Measurements from ENCODE around the gene CHAC2. TPM values are rescaled to one million over a fixed set of nuclear protein-coding genes. Genes with fewer than 3 reads are reported as not detected.

Gene CHAC2
- total RNA-seq, 1 experiment from 2014 or later = 9.6 TPM

DNA sequence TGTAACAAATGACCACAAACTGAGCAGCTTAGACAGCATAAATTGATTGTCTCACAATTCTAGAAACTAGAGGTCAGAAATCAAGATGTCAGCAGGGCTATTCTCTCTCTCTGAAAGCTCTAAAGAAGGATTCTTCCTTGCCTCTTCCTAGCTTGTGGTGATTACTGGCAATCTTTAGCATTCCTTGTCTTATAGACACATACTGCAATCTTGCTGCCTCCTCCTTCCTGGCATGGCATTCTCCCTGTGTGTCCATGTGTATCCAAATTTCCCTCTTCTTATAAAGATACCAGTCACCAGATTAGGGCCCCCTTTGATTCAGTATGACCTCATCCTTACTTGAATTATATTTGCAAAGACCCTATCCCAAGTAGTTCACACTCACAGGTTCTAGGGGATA is 16.8 kb downstream of the CHAC2 start (continued):
- TF ChIP-seq, protein P1, sequence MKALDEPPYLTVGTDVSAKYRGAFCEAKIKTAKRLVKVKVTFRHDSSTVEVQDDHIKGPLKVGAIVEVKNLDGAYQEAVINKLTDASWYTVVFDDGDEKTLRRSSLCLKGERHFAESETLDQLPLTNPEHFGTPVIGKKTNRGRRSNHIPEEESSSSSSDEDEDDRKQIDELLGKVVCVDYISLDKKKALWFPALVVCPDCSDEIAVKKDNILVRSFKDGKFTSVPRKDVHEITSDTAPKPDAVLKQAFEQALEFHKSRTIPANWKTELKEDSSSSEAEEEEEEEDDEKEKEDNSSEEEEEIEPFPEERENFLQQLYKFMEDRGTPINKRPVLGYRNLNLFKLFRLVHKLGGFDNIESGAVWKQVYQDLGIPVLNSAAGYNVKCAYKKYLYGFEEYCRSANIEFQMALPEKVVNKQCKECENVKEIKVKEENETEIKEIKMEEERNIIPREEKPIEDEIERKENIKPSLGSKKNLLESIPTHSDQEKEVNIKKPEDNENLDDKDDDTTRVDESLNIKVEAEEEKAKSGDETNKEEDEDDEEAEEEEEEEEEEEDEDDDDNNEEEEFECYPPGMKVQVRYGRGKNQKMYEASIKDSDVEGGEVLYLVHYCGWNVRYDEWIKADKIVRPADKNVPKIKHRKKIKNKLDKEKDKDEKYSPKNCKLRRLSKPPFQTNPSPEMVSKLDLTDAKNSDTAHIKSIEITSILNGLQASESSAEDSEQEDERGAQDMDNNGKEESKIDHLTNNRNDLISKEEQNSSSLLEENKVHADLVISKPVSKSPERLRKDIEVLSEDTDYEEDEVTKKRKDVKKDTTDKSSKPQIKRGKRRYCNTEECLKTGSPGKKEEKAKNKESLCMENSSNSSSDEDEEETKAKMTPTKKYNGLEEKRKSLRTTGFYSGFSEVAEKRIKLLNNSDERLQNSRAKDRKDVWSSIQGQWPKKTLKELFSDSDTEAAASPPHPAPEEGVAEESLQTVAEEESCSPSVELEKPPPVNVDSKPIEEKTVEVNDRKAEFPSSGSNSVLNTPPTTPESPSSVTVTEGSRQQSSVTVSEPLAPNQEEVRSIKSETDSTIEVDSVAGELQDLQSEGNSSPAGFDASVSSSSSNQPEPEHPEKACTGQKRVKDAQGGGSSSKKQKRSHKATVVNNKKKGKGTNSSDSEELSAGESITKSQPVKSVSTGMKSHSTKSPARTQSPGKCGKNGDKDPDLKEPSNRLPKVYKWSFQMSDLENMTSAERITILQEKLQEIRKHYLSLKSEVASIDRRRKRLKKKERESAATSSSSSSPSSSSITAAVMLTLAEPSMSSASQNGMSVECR (CRISPR knock-in tag; IDR thresholded peaks at IDR 0.05; ENCODE audit: borderline replicate concordance) = no peak
- TF ChIP-seq NR3C1 (CRISPR knock-in tag; conservative IDR thresholded peaks at IDR 0.05; ENCODE audit: low read depth) (no peak), EMX1 (CRISPR knock-in tag; IDR thresholded peaks at IDR 0.05) (no peak), SMAD3 (CRISPR knock-in tag; IDR thresholded peaks at IDR 0.05; ENCODE audit: borderline replicate concordance) (no peak), NR2C2 (CRISPR knock-in tag; IDR thresholded peaks at IDR 0.05) (no peak), FOXJ3 (CRISPR knock-in tag; IDR thresholded peaks at IDR 0.05; ENCODE audit: borderline replicate concordance) (no peak), NFATC4 (CRISPR knock-in tag; IDR thresholded peaks at IDR 0.05) (no peak), TEAD1 (CRISPR knock-in tag; IDR thresholded peaks at IDR 0.05) (no peak)
- TF ChIP-seq, protein P2, sequence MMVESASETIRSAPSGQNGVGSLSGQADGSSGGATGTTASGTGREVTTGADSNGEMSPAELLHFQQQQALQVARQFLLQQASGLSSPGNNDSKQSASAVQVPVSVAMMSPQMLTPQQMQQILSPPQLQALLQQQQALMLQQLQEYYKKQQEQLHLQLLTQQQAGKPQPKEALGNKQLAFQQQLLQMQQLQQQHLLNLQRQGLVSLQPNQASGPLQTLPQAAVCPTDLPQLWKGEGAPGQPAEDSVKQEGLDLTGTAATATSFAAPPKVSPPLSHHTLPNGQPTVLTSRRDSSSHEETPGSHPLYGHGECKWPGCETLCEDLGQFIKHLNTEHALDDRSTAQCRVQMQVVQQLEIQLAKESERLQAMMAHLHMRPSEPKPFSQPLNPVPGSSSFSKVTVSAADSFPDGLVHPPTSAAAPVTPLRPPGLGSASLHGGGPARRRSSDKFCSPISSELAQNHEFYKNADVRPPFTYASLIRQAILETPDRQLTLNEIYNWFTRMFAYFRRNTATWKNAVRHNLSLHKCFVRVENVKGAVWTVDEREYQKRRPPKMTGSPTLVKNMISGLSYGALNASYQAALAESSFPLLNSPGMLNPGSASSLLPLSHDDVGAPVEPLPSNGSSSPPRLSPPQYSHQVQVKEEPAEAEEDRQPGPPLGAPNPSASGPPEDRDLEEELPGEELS (CRISPR knock-in tag; IDR thresholded peaks at IDR 0.05) = no peak
- TF ChIP-seq, protein P3, sequence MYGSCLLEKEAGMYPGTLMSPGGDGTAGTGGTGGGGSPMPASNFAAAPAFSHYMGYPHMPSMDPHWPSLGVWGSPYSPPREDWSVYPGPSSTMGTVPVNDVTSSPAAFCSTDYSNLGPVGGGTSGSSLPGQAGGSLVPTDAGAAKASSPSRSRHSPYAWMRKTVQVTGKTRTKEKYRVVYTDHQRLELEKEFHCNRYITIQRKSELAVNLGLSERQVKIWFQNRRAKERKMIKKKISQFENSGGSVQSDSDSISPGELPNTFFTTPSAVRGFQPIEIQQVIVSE (CRISPR knock-in tag; IDR thresholded peaks at IDR 0.05; ENCODE audit: borderline replicate concordance) = no peak
- TF ChIP-seq, protein P4, sequence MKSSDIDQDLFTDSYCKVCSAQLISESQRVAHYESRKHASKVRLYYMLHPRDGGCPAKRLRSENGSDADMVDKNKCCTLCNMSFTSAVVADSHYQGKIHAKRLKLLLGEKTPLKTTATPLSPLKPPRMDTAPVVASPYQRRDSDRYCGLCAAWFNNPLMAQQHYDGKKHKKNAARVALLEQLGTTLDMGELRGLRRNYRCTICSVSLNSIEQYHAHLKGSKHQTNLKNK (CRISPR knock-in tag; IDR thresholded peaks at IDR 0.05) = no peak
- TF ChIP-seq, protein P5, sequence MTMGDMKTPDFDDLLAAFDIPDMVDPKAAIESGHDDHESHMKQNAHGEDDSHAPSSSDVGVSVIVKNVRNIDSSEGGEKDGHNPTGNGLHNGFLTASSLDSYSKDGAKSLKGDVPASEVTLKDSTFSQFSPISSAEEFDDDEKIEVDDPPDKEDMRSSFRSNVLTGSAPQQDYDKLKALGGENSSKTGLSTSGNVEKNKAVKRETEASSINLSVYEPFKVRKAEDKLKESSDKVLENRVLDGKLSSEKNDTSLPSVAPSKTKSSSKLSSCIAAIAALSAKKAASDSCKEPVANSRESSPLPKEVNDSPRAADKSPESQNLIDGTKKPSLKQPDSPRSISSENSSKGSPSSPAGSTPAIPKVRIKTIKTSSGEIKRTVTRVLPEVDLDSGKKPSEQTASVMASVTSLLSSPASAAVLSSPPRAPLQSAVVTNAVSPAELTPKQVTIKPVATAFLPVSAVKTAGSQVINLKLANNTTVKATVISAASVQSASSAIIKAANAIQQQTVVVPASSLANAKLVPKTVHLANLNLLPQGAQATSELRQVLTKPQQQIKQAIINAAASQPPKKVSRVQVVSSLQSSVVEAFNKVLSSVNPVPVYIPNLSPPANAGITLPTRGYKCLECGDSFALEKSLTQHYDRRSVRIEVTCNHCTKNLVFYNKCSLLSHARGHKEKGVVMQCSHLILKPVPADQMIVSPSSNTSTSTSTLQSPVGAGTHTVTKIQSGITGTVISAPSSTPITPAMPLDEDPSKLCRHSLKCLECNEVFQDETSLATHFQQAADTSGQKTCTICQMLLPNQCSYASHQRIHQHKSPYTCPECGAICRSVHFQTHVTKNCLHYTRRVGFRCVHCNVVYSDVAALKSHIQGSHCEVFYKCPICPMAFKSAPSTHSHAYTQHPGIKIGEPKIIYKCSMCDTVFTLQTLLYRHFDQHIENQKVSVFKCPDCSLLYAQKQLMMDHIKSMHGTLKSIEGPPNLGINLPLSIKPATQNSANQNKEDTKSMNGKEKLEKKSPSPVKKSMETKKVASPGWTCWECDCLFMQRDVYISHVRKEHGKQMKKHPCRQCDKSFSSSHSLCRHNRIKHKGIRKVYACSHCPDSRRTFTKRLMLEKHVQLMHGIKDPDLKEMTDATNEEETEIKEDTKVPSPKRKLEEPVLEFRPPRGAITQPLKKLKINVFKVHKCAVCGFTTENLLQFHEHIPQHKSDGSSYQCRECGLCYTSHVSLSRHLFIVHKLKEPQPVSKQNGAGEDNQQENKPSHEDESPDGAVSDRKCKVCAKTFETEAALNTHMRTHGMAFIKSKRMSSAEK (CRISPR knock-in tag; IDR thresholded peaks at IDR 0.05; ENCODE audit: borderline replicate concordance) = no peak

DNA sequence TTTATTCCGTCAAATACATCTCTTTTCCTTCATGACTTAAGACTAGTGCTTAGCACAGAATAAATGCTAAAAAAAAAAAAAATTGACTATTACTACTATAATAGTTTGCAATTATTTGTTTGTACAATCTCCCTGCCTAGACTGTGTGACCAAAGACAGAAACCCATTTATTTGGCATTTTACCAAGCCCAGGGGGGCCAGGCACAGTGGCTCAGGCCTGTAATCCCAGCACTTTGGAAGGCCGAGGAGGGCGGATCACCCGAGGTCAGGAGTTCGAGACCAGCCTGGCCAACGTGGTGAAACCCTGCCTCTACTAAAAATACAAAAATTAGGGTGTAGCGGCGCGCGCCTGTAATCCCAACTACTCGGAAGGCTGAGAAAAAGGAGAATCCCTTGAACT is 17.8 kb downstream of the CHAC2 start:
- ATAC-seq = no peak
- TF ChIP-seq ZNF416 (CRISPR knock-in tag; IDR thresholded peaks at IDR 0.05) (no peak), NR2C2 (CRISPR knock-in tag; IDR thresholded peaks at IDR 0.05) (no peak), GRHL2 (CRISPR knock-in tag; IDR thresholded peaks at IDR 0.05; ENCODE audit: insufficient replicate concordance, severe bottlenecking) (no peak), FOXJ3 (CRISPR knock-in tag; IDR thresholded peaks at IDR 0.05; ENCODE audit: borderline replicate concordance) (no peak), ZNF671 (CRISPR knock-in tag; IDR thresholded peaks at IDR 0.05) (no peak), SMAD3 (CRISPR knock-in tag; IDR thresholded peaks at IDR 0.05; ENCODE audit: borderline replicate concordance) (no peak), NR3C1 (CRISPR knock-in tag; conservative IDR thresholded peaks at IDR 0.05; ENCODE audit: low read depth) (no peak), RELA (CRISPR knock-in tag; IDR thresholded peaks at IDR 0.05; ENCODE audit: borderline replicate concordance) (no peak)
- TF ChIP-seq, protein P4 (CRISPR knock-in tag; IDR thresholded peaks at IDR 0.05) = no peak
- TF ChIP-seq, protein P6, sequence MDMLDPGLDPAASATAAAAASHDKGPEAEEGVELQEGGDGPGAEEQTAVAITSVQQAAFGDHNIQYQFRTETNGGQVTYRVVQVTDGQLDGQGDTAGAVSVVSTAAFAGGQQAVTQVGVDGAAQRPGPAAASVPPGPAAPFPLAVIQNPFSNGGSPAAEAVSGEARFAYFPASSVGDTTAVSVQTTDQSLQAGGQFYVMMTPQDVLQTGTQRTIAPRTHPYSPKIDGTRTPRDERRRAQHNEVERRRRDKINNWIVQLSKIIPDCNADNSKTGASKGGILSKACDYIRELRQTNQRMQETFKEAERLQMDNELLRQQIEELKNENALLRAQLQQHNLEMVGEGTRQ (CRISPR knock-in tag; IDR thresholded peaks at IDR 0.05) = no peak
- TF ChIP-seq, protein P1 (CRISPR knock-in tag; IDR thresholded peaks at IDR 0.05; ENCODE audit: borderline replicate concordance) = no peak

More for the DNA sequence above, 17.8 kb downstream of the CHAC2 start:
- Mint-ChIP-seq H3K4me3 (peak overlapping the region; percentile 98), H3K4me1 (peaks cover 44% of the 10 kb centered on the region), H3K9me3 (no peaks in the 10 kb centered on the region), H3K27ac (no peak overlapping the region; the same call in none of the 2 replicates), H3K36me3 (0 out of 2 replicates have a peak, but pooled peaks cover 10% of the 10 kb centered on the region), H3K27me3 (ENCODE audit: low read depth) (no peaks in the 10 kb centered on the region)
- CTCF ChIA-PET = no interaction called here
- POLR2A ChIA-PET = no interaction called here
- DNase-seq (ENCODE audit: low spot score) = no peak
